CD4-positive, alpha-beta T cell treated with Interleukin-15 for 4 hours (primary cell): ENCODE data around the gene AHNAK.
A peak's percentile ranks its signal among the peaks of the same experiment; 100 is the strongest.
"Not testable (repeated sequence)": the region's sequence is repeated elsewhere in the genome, so short reads cannot be mapped to it uniquely, and the experiment has no call there.

Experiments
- DNase-seq: peaks from one replicate; pipeline ENCODE4 v3.0.0-alpha.2; 2020; ENCODE audit warnings: low spot score

AHNAK gene

DNA sequence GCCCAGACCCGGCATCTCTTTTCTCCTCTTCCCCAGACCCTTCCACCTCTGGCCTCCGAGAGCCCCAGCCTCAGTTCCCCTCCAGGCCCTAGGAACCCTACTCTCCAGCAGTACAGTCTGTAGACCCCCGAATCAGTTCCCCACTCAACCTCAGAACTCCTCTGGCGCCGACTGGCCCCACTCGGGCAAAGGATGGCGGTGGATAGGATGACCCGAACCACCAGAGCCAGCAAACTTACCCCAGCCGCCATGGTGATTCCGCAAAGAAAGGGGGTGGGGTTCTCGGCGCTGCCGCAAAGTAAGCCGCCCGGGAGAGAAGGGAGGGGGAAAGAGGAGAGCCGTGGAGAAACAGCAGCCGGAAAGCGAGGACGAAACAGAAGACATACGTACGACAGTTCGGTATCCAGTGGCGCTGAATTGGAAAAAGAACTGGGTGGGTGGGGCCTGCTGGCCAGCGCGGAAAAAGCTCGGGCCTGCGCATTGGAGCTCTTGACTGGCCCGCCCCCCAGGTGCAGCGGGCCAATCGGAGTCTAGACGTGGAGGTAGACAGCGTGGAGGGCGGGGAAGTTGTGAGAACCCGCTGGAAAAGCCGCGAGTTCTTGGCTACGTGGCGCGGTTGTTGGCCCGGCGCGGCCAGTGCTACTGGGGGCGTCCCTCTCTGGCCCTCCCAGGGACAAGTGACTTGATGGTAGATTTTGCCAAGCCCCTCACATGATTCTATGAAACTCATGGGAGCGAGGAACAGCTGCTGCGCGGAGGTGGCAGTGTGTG is 27.2 kb upstream of the AHNAK start, which contains the start of gene EEF1G:
EEF1G (minus strand) TSS at position 300 of the 771 bp plus-strand sequence; CDS start at position 251, 49 bp downstream.
- peak; percentile 99 for DNase-seq

- peak; percentile 14 for DNase-seq
These were observed 26.5 kb upstream of the AHNAK start for GRCh38 chr11:62573006-62573591.

GRCh38 chr11:62572431-62572830 is 25.8 kb upstream of the AHNAK start:
- no peak for DNase-seq

- not testable (repeated sequence) for DNase-seq
These were observed 24.9 kb upstream of the AHNAK start for GRCh38 chr11:62571493-62571892.

DNA sequence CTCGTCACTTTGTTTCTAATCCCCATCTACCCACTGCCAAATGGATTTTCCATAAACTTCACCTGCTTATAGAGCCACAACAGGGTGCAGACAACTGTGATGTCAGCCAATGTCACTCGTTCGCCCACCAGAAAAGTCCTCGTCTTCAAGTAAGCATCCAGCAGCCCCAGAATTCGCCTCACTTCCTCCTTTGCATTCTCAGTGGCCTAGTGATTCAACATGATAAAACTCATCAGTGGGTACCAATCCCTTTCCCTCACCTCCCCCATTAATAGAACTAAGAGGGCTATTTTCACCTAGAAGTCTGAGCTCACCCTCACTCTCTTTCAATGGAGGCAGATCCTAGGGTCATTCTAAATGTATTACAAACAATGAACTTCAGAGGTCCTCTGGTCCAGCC is 24.3 kb upstream of the AHNAK start:
- DNase-seq = not testable (repeated sequence)

GRCh38 chr11:62569611-62570010 is 23.0 kb upstream of the AHNAK start:
- no peak for DNase-seq

GRCh38 chr11:62567018-62567633 is 20.5 kb upstream of the AHNAK start:
- no peak for DNase-seq

DNA sequence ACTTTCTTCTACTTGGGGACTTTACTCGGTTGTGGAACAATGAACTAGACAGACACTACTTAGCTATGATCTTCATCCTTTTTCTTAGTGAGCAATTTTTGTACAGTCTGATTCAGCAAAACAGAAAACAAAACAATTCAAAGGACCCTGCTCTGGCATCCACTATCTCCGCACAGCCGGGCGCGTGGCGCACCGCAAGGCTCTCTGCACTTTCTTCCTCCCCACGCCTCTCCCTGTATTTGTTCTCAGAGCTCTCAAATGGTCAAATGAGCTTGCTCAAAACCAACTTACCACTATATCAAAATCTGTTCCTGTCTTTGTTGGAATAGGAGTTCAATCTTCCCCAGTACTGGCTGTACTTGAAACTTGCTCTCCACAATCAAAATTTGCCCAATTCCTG is 19.6 kb upstream of the AHNAK start:
- DNase-seq = no peak

GRCh38 chr11:62565100-62565802 is 18.6 kb upstream of the AHNAK start:
- no peak for DNase-seq

DNA sequence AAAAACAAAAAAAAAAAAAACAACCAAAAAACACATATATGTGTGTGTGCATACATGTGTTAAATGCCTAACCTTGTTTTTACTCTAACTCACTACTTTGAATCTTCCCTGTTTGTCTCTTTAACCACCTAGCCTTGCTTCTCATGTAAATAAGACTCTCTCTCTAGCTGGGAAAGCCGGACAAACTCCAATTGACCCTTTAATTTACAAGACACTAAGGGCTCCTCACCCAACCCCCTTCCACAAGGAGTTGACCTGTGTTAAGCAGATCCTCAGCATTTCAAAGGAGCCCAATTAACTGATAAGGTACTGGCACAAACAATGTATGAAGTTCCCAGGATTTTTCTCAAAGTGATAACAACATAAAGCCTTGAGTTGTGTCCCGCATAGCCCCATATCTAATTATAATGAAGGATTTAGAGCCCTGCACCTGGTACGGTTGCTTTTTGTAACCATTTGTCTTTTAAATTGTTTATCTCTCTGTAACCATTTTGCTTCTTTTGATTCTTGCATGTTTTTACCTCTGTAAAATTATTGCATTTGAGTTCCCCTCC is 15.1 kb upstream of the AHNAK start:
- not testable (repeated sequence) for DNase-seq

- DNase-seq = peak; percentile 90
These were observed 14.0 kb upstream of the AHNAK start for GRCh38 chr11:62560566-62561103.

GRCh38 chr11:62559626-62560025 is 13.0 kb upstream of the AHNAK start:
- not testable (repeated sequence) for DNase-seq

DNA sequence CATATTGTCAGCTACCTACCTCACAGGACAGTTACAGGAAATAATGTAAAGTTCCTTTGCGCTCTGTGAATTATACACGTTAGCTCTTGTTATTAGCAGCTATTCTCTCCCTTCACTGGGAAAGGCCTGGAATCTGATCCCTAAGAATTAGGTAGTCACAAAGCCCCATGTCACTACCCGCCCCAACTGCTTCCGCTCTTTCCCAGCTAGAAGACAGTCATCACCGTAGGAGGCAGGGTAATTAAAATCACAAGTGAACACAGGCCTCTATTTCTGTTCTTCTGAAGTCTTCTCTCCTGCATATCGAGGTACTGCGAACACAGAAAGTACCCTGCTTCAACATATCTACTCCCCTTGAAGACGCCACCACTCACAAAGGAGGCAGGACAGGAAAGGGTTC is 12.6 kb upstream of the AHNAK start:
- no peak for DNase-seq

DNA sequence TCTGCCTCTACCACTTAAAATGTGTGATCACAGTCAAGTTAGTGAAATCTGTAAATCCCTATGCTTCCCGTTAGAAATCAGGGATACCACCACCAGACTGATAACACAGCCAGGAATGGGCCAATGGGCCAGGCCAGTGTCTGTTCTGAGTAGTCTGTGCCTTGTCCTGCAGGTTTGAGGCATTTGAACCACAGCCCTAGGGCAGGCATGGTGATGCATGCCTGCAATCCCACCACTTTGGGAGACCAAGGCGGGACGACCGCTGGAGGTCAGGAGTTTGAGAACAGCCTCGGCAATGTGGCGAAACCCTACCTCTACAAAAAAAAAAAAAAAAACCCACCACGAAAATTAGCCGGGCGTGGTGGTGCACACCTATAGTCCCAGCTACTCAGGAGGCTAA is 12.1 kb upstream of the AHNAK start:
- DNase-seq = no peak

- DNase-seq = peak; percentile 59
These were observed 10.4 kb upstream of the AHNAK start for GRCh38 chr11:62556875-62557631.

DNA sequence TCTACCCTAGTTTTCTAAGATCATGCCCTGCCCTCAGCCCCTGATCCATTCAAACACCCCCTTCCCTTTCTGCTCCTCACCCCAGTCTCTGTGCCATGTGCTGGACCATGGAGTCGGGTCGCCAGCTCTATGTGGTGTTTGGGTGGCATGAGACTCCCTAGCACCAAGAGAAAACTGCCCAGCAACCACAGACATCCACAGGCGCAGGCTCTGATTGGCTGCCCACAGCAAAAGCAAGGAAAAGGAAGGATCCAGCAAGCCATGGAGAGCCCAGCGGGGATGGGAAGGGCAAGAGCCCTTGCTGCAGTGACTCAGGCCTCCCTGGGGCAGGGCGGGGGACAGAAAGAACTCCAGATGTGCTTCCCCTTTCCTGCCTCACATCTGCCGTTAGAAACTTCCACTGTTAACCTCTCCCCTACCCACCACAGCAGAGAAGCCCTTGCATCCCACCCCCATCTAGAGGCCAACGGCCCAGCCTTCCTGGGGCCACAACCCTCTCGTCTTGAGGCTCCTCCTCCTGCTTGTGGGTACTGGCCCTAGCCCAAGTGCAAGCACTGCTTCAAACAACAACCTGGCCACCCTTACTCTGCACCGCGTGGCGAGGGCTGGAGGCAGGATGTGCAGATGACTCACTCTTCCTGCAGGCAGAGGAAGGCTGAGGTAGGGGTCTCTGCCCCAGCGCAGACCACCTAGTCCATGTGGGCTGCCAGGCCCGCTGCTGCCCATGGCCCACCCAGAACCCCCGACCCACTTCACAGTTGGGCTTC is 9.7 kb upstream of the AHNAK start:
- peak; percentile 88 for DNase-seq

- peak; percentile 91 for DNase-seq
These were observed 9.0 kb upstream of the AHNAK start for GRCh38 chr11:62555464-62556107.

DNA sequence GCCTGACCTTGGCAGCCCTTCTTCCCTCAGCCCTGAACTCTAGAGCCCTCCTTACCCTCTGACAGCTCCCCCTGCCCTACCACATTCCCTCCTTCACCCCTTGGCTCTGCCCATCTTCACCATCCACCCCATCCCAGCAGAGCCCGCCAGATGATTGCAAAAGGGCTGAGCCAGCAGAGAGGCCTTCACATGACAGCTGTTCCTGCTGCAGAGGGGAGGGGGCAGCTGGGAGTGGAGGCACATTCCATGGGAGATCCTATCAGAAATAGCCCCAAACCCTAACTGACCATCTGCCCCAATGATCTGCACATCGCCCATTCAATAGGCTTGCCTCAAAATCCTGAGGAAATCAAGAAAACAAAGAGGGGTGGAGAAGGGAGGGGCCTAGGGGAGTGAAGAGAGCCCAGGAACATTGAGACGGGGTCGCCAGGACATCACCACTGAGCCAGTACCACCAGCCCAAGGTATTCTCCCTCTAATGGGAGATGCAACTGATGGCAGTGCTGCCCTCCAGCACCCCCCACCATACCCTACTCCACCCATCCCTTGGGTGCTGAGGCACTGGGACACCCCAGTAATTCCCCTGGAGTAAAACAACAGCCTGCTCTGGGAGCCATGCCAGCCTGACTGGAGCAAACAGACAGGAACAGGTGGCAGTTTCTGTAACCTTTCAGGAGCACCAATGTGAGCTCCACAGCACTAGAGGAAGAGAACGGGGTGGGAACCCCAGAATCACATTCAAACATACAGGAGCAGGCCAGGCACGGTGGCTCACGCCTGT is 8.0 kb upstream of the AHNAK start:
- no peak for DNase-seq

GRCh38 chr11:62553839-62554361 is 7.3 kb upstream of the AHNAK start:
- no peak for DNase-seq
